B cell (primary cell): ENCODE data around the gene SMOC1.

ENCODE experiments used
- EZH2 ChIP-seq: IDR thresholded peaks from 2 replicates; pipeline ENCODE4 v1.6.1; 2012; ENCODE audit warnings: borderline replicate concordance, low read depth, mild to moderate bottlenecking, moderate library complexity, low read length; ENCODE audit not compliant: insufficient read depth, poor library complexity, severe bottlenecking
- TF ChIP-seq, protein P1 (sequence below): fragments of 200-600 bp; IDR thresholded peaks from one replicate; pipeline ENCODE4 v1.8.0; 2022; ENCODE audit warnings: antibody characterized with exemption, mild to moderate bottlenecking

DNA sequence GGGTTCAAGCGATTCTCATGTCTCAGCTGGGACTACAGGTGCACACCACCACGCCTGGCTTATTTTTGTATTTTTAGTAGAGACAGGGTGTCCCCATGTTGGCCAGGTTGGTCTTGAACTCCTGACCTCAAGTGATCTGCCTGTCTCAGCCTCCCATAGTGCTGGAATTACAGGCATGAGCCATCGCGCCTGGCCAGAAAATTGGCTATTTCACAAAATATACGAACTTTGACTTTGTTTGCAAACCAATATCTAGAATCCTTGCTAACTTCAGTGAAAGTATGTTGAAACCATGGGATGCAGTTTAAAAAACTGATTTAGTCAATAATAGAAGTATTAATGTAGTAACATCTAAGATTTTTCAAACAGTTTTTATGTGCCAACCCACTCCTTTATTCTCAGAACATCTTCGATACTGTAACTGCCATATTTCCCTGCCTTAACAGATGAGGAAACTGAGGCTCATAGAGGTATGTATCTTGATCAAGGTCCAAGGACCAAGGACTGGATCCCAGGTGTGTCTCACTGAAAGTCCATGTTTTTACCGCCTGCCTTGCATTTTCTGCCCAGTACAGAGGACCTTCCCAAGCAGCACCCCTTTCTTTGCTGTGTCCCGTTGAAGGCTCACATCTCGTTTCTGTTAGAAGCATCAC is 54.5 kb downstream of the SMOC1 start:
- TF ChIP-seq, protein P1, sequence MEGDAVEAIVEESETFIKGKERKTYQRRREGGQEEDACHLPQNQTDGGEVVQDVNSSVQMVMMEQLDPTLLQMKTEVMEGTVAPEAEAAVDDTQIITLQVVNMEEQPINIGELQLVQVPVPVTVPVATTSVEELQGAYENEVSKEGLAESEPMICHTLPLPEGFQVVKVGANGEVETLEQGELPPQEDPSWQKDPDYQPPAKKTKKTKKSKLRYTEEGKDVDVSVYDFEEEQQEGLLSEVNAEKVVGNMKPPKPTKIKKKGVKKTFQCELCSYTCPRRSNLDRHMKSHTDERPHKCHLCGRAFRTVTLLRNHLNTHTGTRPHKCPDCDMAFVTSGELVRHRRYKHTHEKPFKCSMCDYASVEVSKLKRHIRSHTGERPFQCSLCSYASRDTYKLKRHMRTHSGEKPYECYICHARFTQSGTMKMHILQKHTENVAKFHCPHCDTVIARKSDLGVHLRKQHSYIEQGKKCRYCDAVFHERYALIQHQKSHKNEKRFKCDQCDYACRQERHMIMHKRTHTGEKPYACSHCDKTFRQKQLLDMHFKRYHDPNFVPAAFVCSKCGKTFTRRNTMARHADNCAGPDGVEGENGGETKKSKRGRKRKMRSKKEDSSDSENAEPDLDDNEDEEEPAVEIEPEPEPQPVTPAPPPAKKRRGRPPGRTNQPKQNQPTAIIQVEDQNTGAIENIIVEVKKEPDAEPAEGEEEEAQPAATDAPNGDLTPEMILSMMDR, result no peak
- no peak for TF ChIP-seq EZH2
